Astrocyte of the spinal cord (primary cell): ENCODE results near the gene MISP3.

Experiments
- DNase-seq: peaks from one replicate; pipeline ENCODE4 v3.0.0; 2011; ENCODE audit warnings: low read depth, low spot score
- H3K4me3 ChIP-seq: 2 replicates; pipeline ENCODE4 v1.5.1; 2011; ENCODE audit warnings: low read depth, mild to moderate bottlenecking, low read length, moderate library complexity
- CTCF ChIP-seq: IDR thresholded peaks from 2 replicates; pipeline ENCODE4 v1.5.1; 2012; ENCODE audit warnings: low read depth, mild to moderate bottlenecking, low read length, inconsistent platforms
- in situ Hi-C: cut with HindIII; loops from 2 replicates; pipeline ENCODE4 v1.10.0; 2017; ENCODE audit warnings: low sequenced_read_pairs

Gene MISP3

GRCh38 chr19:14102102-14102696 is 29.6 kb downstream of the MISP3 start:
- H3K4me3 ChIP-seq: no peak overlapping the region
- TF ChIP-seq CTCF: no peak
- DNase-seq: no peak
- in situ Hi-C loops: no loop called here

GRCh38 chr19:14102756-14103155 is 30.2 kb downstream of the MISP3 start:
- no peak for TF ChIP-seq CTCF
- in situ Hi-C loops: no loop called here
- DNase-seq: no peak
- H3K4me3 ChIP-seq: no peak overlapping the region

GRCh38 chr19:14103310-14103709 is 30.7 kb downstream of the MISP3 start:
- TF ChIP-seq CTCF: no peak
- H3K4me3 ChIP-seq: no peak overlapping the region

GRCh38 chr19:14105680-14106079 is 33.1 kb downstream of the MISP3 start:
- in situ Hi-C loops: no loop called here
- TF ChIP-seq CTCF: no peak
- no peak overlapping the region for H3K4me3 ChIP-seq
- no peak for DNase-seq

More at GRCh38 chr19:14103310-14103709, 30.7 kb downstream of the MISP3 start:
- in situ Hi-C loops: no loop called here
- no peak for DNase-seq

- H3K4me3 ChIP-seq: no peak overlapping the region
- no peak for DNase-seq
- no peak for TF ChIP-seq CTCF
- in situ Hi-C loops: no loop called here
These were observed 34.3 kb downstream of the MISP3 start for GRCh38 chr19:14106840-14107239.

- in situ Hi-C loops: no loop called here
- H3K4me3 ChIP-seq: no peak overlapping the region
- no peak for TF ChIP-seq CTCF
- peak; percentile 51 for DNase-seq
These were observed 35.2 kb downstream of the MISP3 start for GRCh38 chr19:14107581-14108461.
